Activated gamma-delta T cell treated with anti-CD3 and anti-CD28 coated beads, Interleukin-2, amount 50 U/mL, for 16 hours (primary cell): ENCODE results near the gene NTNG1.

Source experiments
- DNase-seq: peaks from one replicate; pipeline ENCODE4 v3.0.0-alpha.2; 2020; ENCODE audit warnings: low read depth

Gene NTNG1

DNA sequence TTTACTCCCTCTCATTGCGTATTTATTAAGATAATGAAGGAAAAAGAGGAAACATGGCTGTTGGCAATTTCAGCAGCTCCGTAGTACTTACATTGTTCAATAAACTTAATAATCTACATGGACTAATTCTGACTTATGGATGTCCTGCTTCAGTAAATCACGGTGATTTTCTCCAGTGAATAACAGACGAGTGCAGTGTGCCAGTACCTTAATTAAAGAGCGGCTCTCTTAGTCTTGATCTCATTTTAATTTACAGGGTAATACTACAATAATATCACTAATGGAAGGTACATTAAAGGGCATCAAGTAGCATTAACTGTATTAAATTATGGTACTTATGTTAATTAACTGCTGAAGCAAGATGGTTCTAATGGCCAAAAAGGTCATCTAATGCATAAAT is 187.2 kb downstream of the NTNG1 start:
- no peak for DNase-seq

DNA sequence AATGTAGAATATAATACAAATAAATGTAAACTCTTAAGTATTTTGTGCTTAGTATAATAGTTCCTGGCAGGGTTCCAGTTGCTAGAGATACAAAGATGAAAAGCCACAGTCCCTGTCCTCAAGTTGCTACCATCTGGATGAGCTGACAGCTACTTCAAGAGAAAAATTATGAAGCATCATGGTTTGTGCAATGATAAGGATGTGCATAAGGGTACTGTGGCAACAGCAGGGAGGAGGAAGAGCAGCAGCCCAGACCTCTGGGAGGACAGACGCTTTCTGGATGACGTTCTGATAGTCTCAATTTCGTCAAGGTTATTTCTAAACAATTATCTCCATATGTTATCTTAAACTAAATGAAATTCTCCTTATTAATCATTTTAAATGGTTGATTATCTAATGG is 198.9 kb downstream of the NTNG1 start:
- DNase-seq: no peak

DNA sequence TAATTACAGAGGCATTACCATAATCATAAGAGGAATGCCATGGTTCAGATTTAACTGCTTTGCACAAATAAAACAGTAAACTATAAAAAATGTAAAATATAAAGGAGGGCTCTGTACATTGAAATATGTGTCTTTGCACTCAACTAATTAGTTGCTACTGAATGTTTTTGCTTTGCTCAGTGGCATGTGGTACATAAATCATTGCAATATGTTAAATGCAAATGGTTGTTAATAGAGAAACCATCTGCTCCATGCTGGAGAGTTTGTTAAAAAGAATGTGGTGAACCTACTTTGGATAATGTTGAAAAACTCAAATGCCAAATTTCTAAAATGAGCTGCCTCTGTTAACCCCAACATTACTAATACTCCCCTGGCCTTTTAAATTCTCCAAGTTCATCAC is 201.5 kb downstream of the NTNG1 start:
- no peak for DNase-seq

DNA sequence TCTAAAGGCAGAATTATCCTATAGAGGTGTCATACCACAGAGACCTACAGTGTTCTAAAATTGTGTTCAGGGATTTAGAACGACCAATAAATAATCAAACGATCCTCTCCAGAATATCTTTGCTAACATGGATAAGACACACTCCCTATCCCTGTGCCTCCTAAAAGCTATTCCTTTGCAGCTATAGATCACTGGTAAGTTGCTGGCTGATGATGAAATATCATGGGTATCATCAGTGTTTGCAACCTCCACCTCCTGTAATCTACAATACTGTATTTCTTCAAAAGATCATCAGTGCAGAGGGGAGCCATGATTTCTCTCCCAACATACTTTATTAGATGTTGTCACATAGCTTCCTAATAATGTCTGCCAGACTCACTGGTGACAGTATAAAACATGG is 201.9 kb downstream of the NTNG1 start:
- no peak for DNase-seq

DNA sequence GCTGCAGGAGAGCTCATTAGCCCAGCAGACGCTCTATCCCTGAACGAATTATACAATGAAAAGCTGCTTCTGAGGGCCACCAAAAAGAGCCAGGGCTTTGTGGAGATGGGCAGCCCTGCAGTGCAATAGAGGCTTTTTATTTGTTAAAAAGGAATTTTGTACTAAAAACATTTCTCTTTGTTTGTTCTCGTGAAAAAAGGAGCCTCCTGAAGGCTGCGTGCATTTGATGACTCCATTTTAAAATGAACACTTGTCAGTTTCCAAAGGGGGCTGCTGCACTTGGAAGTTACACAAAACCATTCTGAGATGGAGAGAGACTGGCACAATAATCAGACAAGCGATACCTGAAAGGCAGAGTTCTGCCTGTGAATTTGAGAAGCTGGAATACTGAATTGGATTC is 202.8 kb downstream of the NTNG1 start:
- DNase-seq: no peak

DNA sequence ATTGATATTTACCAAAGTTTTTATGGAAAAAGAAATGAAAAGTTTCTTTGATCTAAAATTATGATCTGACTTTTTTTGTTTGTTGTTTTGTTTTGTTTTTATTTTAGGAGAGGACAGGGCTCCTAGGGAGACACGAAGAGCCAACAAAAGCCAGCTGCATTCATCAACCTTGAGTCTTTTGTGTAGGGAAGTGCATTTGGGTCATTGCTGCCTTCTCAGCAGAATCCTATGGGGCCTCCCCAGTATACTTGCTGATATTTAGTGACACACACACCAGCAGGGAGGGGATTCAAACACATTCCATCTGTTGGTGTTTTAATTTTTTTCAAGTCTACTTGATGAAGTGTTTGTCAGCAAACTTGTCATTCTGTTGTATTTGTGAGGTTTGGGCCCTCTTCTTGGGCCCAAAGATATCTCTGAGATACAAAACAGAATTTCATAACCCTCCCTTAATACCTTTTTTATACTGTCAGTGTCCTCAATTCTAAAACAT is 203.5 kb downstream of the NTNG1 start:
- DNase-seq: no peak

DNA sequence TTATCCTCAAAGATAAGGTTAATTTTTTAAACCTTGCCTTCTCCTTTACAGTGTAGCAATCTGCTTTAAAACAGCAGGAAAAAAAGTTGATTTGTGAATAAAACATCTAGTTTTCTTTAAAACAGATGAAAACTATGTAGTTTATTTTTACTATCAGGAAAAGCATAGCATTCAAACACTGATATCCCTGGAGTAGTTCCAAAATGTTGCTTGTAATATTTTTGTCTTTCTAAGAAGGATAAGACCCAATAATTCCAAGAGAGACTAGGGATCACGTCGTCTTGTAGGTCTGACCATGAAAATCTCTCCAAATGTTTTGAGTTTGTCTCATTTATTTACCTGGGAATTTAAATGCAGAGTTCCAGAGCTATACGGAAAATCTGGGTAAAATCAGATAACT is 204.0 kb downstream of the NTNG1 start:
- DNase-seq: no peak

DNA sequence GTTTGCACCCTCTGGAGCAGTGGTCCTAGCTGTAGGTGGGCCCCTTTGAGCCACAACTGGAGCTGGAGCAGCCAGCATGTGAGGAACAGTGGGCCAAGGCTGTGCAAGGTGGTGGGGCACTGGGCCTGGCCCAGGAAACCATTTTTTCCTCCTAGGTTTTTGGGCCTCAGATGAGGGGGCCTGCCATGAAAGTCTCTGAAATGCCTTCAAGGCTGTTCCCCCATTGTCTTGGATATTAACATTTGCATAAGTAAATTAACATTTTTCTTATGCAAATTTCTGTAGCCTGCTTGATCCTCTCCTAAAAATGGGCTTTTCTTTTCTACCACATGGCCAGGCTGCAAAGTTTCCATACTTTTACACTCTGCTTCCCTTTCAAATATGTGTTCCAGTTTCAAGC is 212.0 kb downstream of the NTNG1 start:
- DNase-seq: no peak

DNA sequence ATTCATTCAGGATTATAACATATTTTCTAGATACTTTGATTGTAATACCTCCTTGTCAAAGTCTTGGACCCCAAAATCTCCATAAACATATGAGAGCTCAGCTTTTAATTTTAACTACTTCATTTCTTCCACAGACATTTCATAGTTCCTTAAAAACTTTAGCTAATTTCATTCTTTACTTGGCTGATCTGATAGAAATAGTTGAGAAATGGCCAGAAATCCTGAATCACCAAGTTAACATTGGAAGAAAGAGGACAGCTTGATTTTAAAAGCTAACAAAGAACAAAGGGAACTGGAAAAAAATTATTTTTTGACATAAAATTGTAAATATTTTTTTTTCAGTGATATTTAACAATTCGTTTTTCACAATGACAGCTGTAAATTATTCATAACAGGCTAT is 216.5 kb downstream of the NTNG1 start:
- no peak for DNase-seq

DNA sequence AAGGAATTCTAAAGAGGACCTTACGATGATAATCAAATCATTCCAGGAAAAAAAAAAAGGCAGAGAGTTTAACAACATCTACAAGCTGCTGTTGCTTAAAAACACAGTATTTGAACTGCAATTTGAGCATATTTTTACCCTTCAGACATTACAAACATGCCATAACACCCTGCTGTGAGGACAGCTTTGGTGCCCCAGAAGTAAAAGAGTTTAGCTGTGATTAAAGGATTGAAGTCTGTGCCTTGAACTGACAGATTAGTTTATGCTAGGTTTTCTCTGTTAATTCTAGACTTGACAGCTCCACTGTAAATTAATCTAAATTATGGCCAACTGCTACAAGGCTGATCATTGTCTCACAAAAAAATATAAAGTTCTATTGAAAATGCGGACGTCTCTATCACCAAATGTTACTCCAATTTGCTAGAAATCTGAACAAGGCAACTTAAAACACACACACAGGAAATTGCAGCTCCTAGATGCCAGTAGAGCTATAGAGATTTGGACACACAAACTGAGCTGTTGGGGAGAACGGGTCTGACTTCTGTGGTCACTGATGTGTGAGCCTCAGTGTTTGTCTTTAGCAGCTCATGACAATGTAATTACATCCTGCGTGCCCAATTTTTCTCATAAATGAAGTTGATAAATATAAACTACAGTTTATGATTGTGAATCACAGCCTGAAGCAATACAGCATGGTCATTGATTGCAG is 217.9 kb downstream of the NTNG1 start:
- no peak for DNase-seq

DNA sequence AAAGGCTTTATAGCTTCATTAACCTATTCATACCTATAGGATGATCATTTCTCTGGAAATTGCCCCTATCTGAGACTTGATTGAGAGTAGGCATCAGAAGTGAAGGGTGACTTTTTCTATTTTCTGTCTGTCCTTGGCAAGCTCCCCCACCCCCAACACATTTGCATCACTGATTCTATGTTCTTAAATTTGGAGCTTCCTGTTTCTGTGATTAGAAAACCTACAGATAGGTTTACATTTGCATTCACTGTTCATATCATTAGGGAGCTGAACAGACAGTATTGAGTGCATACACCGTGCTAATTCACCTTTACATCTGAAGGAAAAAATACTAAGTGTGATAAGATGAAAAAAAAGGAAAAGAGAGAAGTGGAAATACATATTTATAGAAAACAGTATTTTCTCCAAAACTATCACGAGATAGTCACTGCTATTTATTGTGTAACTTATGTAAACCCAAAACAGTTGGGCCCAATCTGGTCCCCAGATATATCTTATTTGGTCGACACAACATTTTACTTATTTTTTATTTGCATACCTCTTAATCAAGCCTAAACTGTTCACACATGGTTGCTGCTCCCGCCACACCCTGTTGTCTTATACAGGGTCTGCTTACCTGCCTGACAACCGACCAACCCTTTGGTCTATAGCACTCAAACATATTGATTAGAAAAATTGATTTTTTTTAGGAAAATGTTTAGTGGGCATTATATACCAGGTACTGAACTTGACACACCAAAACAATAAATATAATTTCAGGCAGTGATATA is 218.8 kb downstream of the NTNG1 start:
- no peak for DNase-seq

DNA sequence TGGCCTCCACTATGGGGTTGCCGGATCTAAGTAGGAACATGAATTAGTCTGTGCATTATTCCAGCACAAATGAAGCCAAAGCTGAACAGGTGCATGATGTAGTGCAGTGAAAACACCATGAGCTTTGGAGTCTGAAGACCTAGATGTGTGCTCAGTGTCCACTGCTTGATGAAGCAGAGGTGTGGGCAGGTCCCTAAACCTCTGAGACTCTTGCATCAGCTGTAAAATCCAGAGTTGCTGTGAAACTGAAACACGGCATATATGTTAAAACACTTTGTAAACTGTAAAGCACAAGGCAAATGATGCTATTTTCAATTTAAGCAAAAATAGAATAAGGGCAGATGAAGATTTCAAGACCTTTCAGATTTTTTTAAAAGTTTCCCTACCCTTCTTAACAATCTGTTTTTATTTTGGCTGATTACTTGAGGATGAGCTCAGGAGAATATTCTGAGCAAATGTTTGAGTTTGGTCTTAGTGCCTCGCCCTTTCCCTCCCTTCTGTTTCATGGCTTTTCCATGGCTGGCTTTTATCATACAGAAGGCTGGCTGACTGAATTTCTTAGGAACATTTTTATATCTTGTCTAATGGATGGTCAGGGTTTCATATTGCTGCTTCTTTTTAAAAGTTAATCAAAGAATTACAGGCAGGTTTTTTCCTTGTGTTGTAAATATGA is 221.8 kb downstream of the NTNG1 start:
- no peak for DNase-seq

DNA sequence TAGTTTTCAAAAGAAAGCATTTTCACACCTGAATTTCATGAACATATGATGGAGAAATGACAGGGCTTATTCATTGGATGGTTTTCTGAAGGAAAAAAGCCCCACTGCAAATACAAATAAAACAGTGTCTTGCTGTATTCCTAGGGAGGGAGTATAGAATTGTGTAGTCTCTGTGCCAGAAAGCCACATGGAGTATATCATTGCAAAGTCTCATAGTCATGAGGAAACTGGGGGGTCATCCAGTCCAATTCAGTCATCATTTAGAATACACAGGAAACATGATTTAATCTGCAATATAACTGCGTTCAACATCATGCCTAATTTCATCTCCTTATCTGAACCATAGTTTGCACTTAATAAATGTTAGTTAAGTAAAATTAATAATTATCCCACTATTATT is 222.3 kb downstream of the NTNG1 start:
- DNase-seq: no peak

DNA sequence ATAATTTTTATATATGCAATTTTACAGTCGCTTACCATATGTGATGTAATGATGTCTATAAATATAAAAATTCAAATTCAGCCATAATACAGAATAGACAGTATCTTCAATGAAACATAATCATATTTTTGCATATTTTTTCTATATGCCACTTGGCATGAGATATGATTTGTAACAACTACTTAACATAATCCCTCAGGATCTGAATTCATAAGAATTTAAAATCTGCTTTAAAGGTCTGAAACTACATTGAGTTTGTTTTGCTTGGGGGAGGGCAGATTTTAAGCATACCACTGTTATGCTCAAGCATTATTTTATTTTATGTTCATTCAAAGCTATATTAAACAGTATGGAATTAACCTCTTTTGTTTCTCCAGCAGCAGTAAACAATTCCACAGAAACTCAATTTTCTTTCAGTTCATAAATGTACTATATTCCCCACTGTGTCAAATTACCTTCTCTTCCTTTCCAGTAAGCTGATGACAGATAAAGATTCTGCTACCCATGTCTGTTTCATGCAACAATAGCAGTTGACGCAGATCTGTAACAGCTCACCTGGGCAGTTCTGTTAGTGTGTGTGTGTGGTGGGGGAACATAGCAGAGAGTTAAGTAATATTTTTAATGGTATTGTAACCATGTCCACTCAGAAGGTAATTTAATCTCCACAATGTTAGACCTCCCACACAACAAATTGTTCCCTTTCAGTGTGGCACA is 224.8 kb downstream of the NTNG1 start:
- DNase-seq: no peak

DNA sequence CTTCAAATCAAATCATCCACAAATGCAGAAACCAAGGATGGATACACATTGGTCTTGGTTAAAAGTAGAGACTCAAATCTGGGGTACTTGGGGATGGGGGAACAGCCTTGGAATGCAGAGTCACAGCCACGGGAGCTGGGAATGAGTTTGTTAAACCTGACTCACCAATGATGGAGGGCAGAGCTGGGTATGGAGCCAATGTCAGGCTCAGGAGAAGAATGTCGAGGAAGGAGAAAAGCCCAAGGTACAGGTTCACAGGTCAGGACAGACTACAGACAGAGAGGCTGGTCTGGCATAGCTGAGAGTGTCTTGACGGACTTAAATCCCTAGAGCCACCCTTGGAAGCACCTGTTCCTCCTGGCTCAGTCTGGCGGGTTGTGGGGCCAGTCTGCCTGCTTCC is 237.6 kb downstream of the NTNG1 start:
- DNase-seq: no peak

DNA sequence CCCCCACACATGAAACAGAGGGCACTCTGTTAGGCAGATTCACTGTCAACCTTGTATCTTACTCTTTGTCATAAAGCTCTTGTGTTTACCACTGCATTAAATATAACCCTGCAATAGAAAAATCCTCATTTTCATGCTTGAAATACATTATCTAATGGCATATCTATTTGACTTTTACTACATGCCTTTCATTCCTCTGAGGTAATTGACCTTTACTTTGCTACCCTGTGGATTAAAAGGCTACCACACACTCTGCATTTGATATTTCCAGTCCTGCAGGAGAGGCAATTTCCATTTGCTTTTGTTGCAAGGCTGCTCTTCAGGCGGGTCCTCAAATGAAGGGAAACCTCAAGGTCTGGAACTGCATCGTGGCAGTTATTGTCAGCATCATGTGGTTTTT is 238.0 kb downstream of the NTNG1 start:
- DNase-seq: no peak

DNA sequence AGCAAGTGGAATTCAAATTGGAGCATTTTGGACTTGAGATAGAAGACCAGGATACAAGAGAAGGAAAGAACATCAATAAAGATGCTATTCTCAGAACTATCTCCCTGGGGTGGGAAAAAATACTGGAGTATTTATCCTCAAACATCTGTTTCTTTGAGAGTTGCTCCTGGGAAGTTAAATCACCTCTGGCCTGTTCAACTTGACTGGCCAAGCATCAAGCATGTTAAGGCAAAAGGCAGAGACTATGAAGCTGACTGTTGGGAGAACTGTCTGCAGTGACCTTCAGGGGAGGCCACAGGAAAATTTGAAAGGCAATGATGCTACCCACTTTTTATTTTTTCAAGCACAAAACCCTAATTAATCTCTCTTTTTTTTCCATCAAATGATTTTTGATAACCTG is 239.0 kb downstream of the NTNG1 start:
- no peak for DNase-seq

DNA sequence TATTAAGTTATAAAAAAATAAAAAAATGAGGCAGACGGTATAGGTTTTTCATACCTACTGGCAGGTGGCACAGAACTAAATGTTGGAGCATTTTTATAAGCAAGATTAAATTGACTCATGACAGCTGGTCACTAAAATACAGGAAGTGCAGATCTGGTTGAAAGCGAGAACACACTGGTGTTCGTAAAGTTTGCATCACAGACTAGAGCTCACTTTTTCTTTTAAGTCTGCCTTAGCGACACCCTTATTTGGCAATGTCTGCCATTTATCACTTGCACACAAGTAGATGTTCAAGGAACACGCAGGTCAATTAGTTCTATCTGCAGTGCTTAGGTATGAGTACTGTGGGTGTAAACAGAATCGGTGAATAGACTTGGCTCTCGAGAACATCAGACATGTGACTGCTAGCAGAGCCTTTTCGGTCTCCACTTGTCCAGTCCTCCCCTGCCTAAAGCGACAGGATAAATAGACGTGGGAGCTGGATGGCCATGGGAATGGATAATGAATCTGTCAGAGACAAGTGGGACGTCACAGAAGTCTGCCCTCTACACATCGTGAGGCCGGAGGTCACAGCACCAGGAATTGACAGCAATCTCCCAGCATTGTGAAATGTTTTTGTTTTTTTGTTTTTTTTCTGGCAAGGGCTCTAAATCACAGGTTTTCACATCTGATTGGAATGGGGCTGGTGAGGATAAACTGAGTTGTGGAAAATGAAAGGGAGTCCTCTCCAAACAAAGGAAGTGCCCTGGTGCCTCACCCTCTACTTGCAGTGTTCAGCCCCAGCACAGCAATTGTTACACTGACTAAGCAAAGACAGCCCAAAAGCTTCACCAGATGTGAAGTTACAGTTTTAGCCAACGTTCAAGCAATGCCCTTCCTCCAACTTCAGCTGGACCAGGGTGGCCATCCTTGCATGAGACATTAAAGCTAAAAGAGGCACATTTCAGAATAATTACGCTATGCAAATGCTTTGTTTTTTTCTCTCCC is 248.9 kb downstream of the NTNG1 start:
- no peak for DNase-seq

DNA sequence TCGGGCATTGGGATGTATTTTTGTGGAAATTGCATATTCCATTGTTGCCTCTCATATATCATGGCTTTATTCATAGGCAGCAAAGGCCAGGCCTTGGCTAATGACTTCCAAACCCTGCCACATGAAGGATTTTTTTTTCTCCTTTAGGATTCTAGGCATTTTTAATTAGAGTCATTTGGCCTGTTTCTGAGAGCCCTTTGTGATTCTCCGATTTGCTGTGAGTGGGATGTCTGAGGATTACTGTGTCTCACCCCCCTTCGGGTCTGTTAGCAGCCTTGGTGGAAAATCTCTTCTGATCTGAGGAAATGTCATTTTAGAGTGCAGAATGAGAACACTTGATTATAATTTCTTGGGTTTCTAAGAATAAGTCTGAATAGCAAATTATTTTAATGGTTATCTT is 253.5 kb downstream of the NTNG1 start:
- DNase-seq: no peak

DNA sequence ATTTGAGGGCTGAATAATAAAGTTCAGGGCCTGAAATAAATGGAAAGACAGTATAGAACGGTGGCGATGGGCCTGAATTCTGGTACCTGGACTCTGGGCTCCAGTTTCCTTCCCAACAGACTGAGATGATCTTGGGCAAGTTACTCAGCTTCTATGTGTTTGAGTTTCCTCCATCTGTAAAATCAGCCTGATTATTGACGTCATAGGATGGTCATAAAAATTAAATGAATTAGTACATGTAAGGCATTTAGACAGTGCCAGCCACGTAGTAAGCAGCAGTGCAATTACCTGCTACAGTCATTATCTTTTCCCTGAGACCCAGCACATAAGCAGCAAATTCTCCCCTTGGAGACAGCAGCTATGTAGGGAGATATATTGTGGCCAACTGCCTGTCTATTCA is 260.9 kb downstream of the NTNG1 start:
- DNase-seq: no peak

DNA sequence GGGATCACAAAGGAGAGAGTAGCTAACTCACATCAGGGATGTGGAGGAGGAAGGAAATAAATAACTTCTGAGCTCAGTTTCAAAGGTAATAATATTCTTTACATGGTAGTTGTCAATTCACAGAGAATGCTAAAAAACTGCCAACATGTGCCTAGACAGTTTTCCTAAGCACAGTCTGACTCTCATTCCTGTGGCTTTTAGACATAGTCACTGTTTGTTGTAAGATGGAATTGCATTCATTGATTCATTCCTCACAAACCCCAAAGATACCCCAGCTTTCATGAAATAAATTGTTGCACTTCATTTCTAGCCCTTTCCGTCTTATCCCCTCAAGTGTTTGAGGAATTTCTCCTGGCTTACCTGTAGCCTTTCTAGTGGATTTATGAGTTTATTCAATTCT is 263.9 kb downstream of the NTNG1 start:
- DNase-seq: no peak
